ENCODE results near the gene IQCC.

GRCh38 chr1:32208891-32209328 lies 3.4 kb downstream of the IQCC start, which contains the start of gene DCDC2B:
- TF ChIP-seq CTCF (IDR thresholded peaks at IDR 0.05): no peak
- no peak for TF ChIP-seq EP300 (IDR thresholded peaks at IDR 0.05)
- no peak for TF ChIP-seq POLR2A (IDR thresholded peaks at IDR 0.05)
